Hepatocyte (in vitro differentiated cells): Measurements from ENCODE around the gene SIRT4.

Experiments used
- CTCF ChIP-seq: fragments of 200-600 bp; sonication (generic); IDR thresholded peaks from 2 replicates; pipeline ENCODE4 v1.5.1; 2016; ENCODE audit warnings: antibody characterized with exemption, mild to moderate bottlenecking; ENCODE audit not compliant: poor library complexity
- EZH2 ChIP-seq: fragments of 200-600 bp; sonication (generic); IDR thresholded peaks from 2 replicates; pipeline ENCODE4 v1.6.1; 2016; ENCODE audit warnings: antibody characterized with exemption, mild to moderate bottlenecking, borderline replicate concordance
- EZH2phosphoT487 ChIP-seq: fragments of 200-600 bp; sonication (generic); IDR thresholded peaks from one replicate; pipeline ENCODE4 v1.6.1; 2018; ENCODE audit warnings: antibody characterized with exemption, mild to moderate bottlenecking, low read depth, moderate library complexity; ENCODE audit not compliant: unreplicated experiment, severe bottlenecking

GRCh38 chr12:120347766-120348165, 45.6 kb downstream of the SIRT4 start:
- no peak for TF ChIP-seq EZH2
- TF ChIP-seq CTCF, result no peak
- no peak for TF ChIP-seq EZH2phosphoT487
